ENCODE data around the gene FRY. TPM values are rescaled to one million over a fixed set of nuclear protein-coding genes. Genes with fewer than 3 reads are reported as not detected.

FRY gene
- total RNA-seq, 1 experiment from 2014 or later: 5.3 TPM

- no peaks in the 10 kb centered on the region for H3K27me3 Mint-ChIP-seq (ENCODE audit: low read depth)
- POLR2A ChIA-PET: no interaction called here
- no peak for ATAC-seq
- TF ChIP-seq, protein P1, sequence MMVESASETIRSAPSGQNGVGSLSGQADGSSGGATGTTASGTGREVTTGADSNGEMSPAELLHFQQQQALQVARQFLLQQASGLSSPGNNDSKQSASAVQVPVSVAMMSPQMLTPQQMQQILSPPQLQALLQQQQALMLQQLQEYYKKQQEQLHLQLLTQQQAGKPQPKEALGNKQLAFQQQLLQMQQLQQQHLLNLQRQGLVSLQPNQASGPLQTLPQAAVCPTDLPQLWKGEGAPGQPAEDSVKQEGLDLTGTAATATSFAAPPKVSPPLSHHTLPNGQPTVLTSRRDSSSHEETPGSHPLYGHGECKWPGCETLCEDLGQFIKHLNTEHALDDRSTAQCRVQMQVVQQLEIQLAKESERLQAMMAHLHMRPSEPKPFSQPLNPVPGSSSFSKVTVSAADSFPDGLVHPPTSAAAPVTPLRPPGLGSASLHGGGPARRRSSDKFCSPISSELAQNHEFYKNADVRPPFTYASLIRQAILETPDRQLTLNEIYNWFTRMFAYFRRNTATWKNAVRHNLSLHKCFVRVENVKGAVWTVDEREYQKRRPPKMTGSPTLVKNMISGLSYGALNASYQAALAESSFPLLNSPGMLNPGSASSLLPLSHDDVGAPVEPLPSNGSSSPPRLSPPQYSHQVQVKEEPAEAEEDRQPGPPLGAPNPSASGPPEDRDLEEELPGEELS (CRISPR knock-in tag; IDR thresholded peaks at IDR 0.05): no peak
- TF ChIP-seq RORB (CRISPR knock-in tag; IDR thresholded peaks at IDR 0.05) (no peak), SMAD3 (CRISPR knock-in tag; IDR thresholded peaks at IDR 0.05; ENCODE audit: borderline replicate concordance) (no peak), CREM (CRISPR knock-in tag; IDR thresholded peaks at IDR 0.05) (no peak), ZBTB21 (CRISPR knock-in tag; IDR thresholded peaks at IDR 0.05; ENCODE audit: borderline replicate concordance) (no peak), ATF3 (CRISPR knock-in tag; conservative IDR thresholded peaks at IDR 0.05) (no peak), GRHL2 (CRISPR knock-in tag; IDR thresholded peaks at IDR 0.05; ENCODE audit: insufficient replicate concordance, severe bottlenecking) (no peak), RELA (CRISPR knock-in tag; IDR thresholded peaks at IDR 0.05; ENCODE audit: borderline replicate concordance) (no peak), FOXK1 (CRISPR knock-in tag; IDR thresholded peaks at IDR 0.05) (no peak)
- TF ChIP-seq, protein P2, sequence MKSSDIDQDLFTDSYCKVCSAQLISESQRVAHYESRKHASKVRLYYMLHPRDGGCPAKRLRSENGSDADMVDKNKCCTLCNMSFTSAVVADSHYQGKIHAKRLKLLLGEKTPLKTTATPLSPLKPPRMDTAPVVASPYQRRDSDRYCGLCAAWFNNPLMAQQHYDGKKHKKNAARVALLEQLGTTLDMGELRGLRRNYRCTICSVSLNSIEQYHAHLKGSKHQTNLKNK (CRISPR knock-in tag; IDR thresholded peaks at IDR 0.05): no peak
- no peaks in the 10 kb centered on the region for H3K4me1 Mint-ChIP-seq
- no peak overlapping the region for H3K4me3 Mint-ChIP-seq
- peaks cover 10% of the 10 kb centered on the region for H3K36me3 Mint-ChIP-seq
- DNase-seq (ENCODE audit: low spot score): no peak
- CTCF ChIA-PET: no interaction called here
- H3K27ac Mint-ChIP-seq: no peak overlapping the region
- peaks cover 9% of the 10 kb centered on the region; the same call in 1 of the 2 replicates for H3K9me3 Mint-ChIP-seq
Observed at GRCh38 chr13:32002873-32003272, 28.7 kb upstream of the FRY start.

DNA sequence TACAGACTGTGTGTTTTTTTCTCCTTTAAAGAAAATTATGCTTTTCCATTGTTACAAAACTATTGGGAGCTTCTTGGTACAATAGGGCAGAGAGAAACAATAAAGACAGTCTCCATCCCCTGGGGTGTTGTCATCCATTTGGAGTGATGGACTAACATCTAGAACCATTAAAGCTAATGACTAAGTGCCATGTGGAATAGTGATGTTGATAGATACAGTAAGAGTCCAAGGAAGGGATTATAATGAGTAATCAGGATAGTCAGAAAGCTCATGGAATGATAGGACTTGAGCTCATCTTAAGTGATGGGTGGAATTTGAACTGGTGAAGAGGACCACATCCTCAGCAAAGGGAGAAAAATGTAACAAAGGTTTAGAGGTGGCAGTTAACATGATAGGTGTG is 24.1 kb upstream of the FRY start:
- no peak for DNase-seq (ENCODE audit: low spot score)
- Mint-ChIP-seq H3K4me1 (peaks cover 7% of the 10 kb centered on the region), H3K36me3 (no peaks in the 10 kb centered on the region), H3K27me3 (ENCODE audit: low read depth) (no peaks in the 10 kb centered on the region), H3K27ac (no peak overlapping the region), H3K9me3 (no peaks in the 10 kb centered on the region), H3K4me3 (no peak overlapping the region)
- no peak for ATAC-seq
- CTCF ChIA-PET: interaction anchor here (1.1 kb wide), 1 partner anchor 98 kb away, joined by 5 read pairs; no protein-coding TSS in a partner anchor
- POLR2A ChIA-PET: no interaction called here
- TF ChIP-seq NFE2L1 (CRISPR knock-in tag; IDR thresholded peaks at IDR 0.05) (no peak), MYBL2 (CRISPR knock-in tag; IDR thresholded peaks at IDR 0.05) (no peak), ETV6 (CRISPR knock-in tag; IDR thresholded peaks at IDR 0.05) (no peak), ZNF425 (CRISPR knock-in tag; conservative IDR thresholded peaks at IDR 0.05) (no peak), ZNF138 (CRISPR knock-in tag; conservative IDR thresholded peaks at IDR 0.05) (no peak), CDX4 (CRISPR knock-in tag; IDR thresholded peaks at IDR 0.05; ENCODE audit: borderline replicate concordance) (no peak), CBFB (CRISPR knock-in tag; IDR thresholded peaks at IDR 0.05; ENCODE audit: low read depth) (no peak), RELA (CRISPR knock-in tag; IDR thresholded peaks at IDR 0.05; ENCODE audit: borderline replicate concordance) (no peak), ELF4 (CRISPR knock-in tag; IDR thresholded peaks at IDR 0.05; ENCODE audit: low read depth) (no peak), ZNF396 (CRISPR knock-in tag; IDR thresholded peaks at IDR 0.05; ENCODE audit: borderline replicate concordance) (no peak), USF1 (CRISPR knock-in tag; IDR thresholded peaks at IDR 0.05) (no peak), NFATC4 (CRISPR knock-in tag; IDR thresholded peaks at IDR 0.05) (no peak)
- TF ChIP-seq, protein P3, sequence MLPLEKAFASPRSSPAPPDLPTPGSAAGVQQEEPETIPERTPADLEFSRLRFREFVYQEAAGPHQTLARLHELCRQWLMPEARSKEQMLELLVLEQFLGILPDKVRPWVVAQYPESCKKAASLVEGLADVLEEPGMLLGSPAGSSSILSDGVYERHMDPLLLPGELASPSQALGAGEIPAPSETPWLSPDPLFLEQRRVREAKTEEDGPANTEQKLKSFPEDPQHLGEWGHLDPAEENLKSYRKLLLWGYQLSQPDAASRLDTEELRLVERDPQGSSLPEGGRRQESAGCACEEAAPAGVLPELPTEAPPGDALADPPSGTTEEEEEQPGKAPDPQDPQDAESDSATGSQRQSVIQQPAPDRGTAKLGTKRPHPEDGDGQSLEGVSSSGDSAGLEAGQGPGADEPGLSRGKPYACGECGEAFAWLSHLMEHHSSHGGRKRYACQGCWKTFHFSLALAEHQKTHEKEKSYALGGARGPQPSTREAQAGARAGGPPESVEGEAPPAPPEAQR (CRISPR knock-in tag; IDR thresholded peaks at IDR 0.05): no peak
- TF ChIP-seq, protein P4, sequence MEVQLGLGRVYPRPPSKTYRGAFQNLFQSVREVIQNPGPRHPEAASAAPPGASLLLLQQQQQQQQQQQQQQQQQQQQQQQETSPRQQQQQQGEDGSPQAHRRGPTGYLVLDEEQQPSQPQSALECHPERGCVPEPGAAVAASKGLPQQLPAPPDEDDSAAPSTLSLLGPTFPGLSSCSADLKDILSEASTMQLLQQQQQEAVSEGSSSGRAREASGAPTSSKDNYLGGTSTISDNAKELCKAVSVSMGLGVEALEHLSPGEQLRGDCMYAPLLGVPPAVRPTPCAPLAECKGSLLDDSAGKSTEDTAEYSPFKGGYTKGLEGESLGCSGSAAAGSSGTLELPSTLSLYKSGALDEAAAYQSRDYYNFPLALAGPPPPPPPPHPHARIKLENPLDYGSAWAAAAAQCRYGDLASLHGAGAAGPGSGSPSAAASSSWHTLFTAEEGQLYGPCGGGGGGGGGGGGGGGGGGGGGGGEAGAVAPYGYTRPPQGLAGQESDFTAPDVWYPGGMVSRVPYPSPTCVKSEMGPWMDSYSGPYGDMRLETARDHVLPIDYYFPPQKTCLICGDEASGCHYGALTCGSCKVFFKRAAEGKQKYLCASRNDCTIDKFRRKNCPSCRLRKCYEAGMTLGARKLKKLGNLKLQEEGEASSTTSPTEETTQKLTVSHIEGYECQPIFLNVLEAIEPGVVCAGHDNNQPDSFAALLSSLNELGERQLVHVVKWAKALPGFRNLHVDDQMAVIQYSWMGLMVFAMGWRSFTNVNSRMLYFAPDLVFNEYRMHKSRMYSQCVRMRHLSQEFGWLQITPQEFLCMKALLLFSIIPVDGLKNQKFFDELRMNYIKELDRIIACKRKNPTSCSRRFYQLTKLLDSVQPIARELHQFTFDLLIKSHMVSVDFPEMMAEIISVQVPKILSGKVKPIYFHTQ (CRISPR knock-in tag; IDR thresholded peaks at IDR 0.05): no peak

All from WTC11 (cell line).